ENCODE measurements around the gene BRSK2.

The BRSK2 gene

GRCh38 chr11:1382429-1382828, 7.3 kb upstream of the BRSK2 start:
- H3K27me3 Mint-ChIP-seq: peaks cover 36% of the 10 kb centered on the region
- no peaks in the 10 kb centered on the region for H3K36me3 Mint-ChIP-seq
- CTCF ChIA-PET: no interaction called here
- peak overlapping the region; percentile 70 for H3K4me3 Mint-ChIP-seq
- no peak for DNase-seq
- peaks cover 17% of the 10 kb centered on the region for H3K4me1 Mint-ChIP-seq
- H3K27ac Mint-ChIP-seq: no peak overlapping the region
- no peaks in the 10 kb centered on the region for H3K9me3 Mint-ChIP-seq

- H3K36me3 Mint-ChIP-seq: no peaks in the 10 kb centered on the region
- peak overlapping the region; percentile 62 for H3K27ac Mint-ChIP-seq
- peaks cover 42% of the 10 kb centered on the region for H3K27me3 Mint-ChIP-seq
- CTCF ChIA-PET: no interaction called here
- peak; percentile 83 for DNase-seq
- H3K9me3 Mint-ChIP-seq: no peaks in the 10 kb centered on the region
- H3K4me3 Mint-ChIP-seq: peak overlapping the region; percentile 70
- peaks cover 20% of the 10 kb centered on the region for H3K4me1 Mint-ChIP-seq
Measured at GRCh38 chr11:1382831-1383607, 6.7 kb upstream of the BRSK2 start.

- CTCF ChIA-PET: no interaction called here
- no peaks in the 10 kb centered on the region for H3K36me3 Mint-ChIP-seq
- no peaks in the 10 kb centered on the region for H3K9me3 Mint-ChIP-seq
- H3K27me3 Mint-ChIP-seq: peaks cover 56% of the 10 kb centered on the region
- peaks cover 20% of the 10 kb centered on the region for H3K4me1 Mint-ChIP-seq
- no peak overlapping the region for H3K27ac Mint-ChIP-seq
- no peak overlapping the region for H3K4me3 Mint-ChIP-seq
- DNase-seq: no peak
Measured at GRCh38 chr11:1384199-1384970, 5.3 kb upstream of the BRSK2 start.

- H3K4me1 Mint-ChIP-seq: peaks cover 21% of the 10 kb centered on the region
- CTCF ChIA-PET: interaction anchor here (0.6 kb wide), 1 partner anchor 110 kb away, joined by 3 read pairs; no protein-coding TSS in a partner anchor
- no peak for DNase-seq
- no peaks in the 10 kb centered on the region for H3K36me3 Mint-ChIP-seq
- peak overlapping the region; percentile 48 for H3K4me3 Mint-ChIP-seq
- no peak overlapping the region for H3K27ac Mint-ChIP-seq
- H3K9me3 Mint-ChIP-seq: no peaks in the 10 kb centered on the region
- peaks cover 66% of the 10 kb centered on the region for H3K27me3 Mint-ChIP-seq
Measured at GRCh38 chr11:1387521-1387920, 2.2 kb upstream of the BRSK2 start.

- Mint-ChIP-seq H3K27ac (no peak overlapping the region), H3K4me1 (peaks cover 17% of the 10 kb centered on the region), H3K4me3 (peak overlapping the region; percentile 48), H3K9me3 (no peaks in the 10 kb centered on the region), H3K36me3 (no peaks in the 10 kb centered on the region), H3K27me3 (peaks cover 70% of the 10 kb centered on the region)
- CTCF ChIA-PET: no interaction called here
- DNase-seq: no peak
Measured at GRCh38 chr11:1387961-1388762, 1.6 kb upstream of the BRSK2 start.

GRCh38 chr11:1388763-1389102, 1.0 kb upstream of the BRSK2 start:
- H3K27ac Mint-ChIP-seq: no peak overlapping the region
- peaks cover 13% of the 10 kb centered on the region for H3K4me1 Mint-ChIP-seq
- no peak for DNase-seq
- H3K9me3 Mint-ChIP-seq: no peaks in the 10 kb centered on the region
- H3K27me3 Mint-ChIP-seq: peaks cover 74% of the 10 kb centered on the region
- H3K36me3 Mint-ChIP-seq: no peaks in the 10 kb centered on the region
- CTCF ChIA-PET: no interaction called here
- peak overlapping the region; percentile 40 for H3K4me3 Mint-ChIP-seq

- DNase-seq: peak; percentile 97
- H3K27me3 Mint-ChIP-seq: peaks cover 73% of the 10 kb centered on the region
- no peaks in the 10 kb centered on the region for H3K36me3 Mint-ChIP-seq
- H3K4me1 Mint-ChIP-seq: peaks cover 13% of the 10 kb centered on the region
- H3K27ac Mint-ChIP-seq: no peak overlapping the region
- H3K9me3 Mint-ChIP-seq: no peaks in the 10 kb centered on the region
- CTCF ChIA-PET: no interaction called here
- peak overlapping the region; percentile 40 for H3K4me3 Mint-ChIP-seq
Measured at GRCh38 chr11:1389103-1389931, 417 bp upstream of the BRSK2 start.

- DNase-seq: no peak
- peaks cover 60% of the 10 kb centered on the region for H3K27me3 Mint-ChIP-seq
- no peak overlapping the region for H3K27ac Mint-ChIP-seq
- H3K4me1 Mint-ChIP-seq: peaks cover 8% of the 10 kb centered on the region
- no peaks in the 10 kb centered on the region for H3K9me3 Mint-ChIP-seq
- H3K36me3 Mint-ChIP-seq: no peaks in the 10 kb centered on the region
- H3K4me3 Mint-ChIP-seq: no peak overlapping the region
- CTCF ChIA-PET: no interaction called here
Measured at GRCh38 chr11:1390569-1391164, 933 bp downstream of the BRSK2 start.

- H3K9me3 Mint-ChIP-seq: no peaks in the 10 kb centered on the region
- H3K27me3 Mint-ChIP-seq: peaks cover 60% of the 10 kb centered on the region
- no peaks in the 10 kb centered on the region for H3K36me3 Mint-ChIP-seq
- H3K4me1 Mint-ChIP-seq: peaks cover 8% of the 10 kb centered on the region
- no peak overlapping the region for H3K27ac Mint-ChIP-seq
- CTCF ChIA-PET: no interaction called here
- no peak for DNase-seq
- H3K4me3 Mint-ChIP-seq: no peak overlapping the region
Measured at GRCh38 chr11:1391165-1392075, 1.7 kb downstream of the BRSK2 start.

GRCh38 chr11:1392111-1392510, 2.4 kb downstream of the BRSK2 start:
- H3K4me1 Mint-ChIP-seq: peaks cover 8% of the 10 kb centered on the region
- peaks cover 56% of the 10 kb centered on the region for H3K27me3 Mint-ChIP-seq
- H3K27ac Mint-ChIP-seq: no peak overlapping the region
- no peaks in the 10 kb centered on the region for H3K9me3 Mint-ChIP-seq
- no peak for DNase-seq
- no peak overlapping the region for H3K4me3 Mint-ChIP-seq
- H3K36me3 Mint-ChIP-seq: no peaks in the 10 kb centered on the region
- CTCF ChIA-PET: interaction anchor here (0.8 to 0.9 kb wide), 2 partner anchors 10 to 183 kb away, joined by 3 read pairs; no protein-coding TSS in a partner anchor

- CTCF ChIA-PET: interaction anchor here (0.8 to 0.9 kb wide), 2 partner anchors 10 to 182 kb away, joined by 3 read pairs; no protein-coding TSS in a partner anchor
Measured at GRCh38 chr11:1392561-1392960, 2.8 kb downstream of the BRSK2 start.

GRCh38 chr11:1393038-1393710, 3.4 kb downstream of the BRSK2 start:
- Mint-ChIP-seq H3K27ac (no peak overlapping the region), H3K4me1 (peaks cover 2% of the 10 kb centered on the region), H3K9me3 (no peaks in the 10 kb centered on the region), H3K4me3 (no peak overlapping the region), H3K27me3 (peaks cover 46% of the 10 kb centered on the region), H3K36me3 (no peaks in the 10 kb centered on the region)
- CTCF ChIA-PET: interaction anchor here (0.8 to 0.9 kb wide), 2 partner anchors 9 to 182 kb away, joined by 3 read pairs; no protein-coding TSS in a partner anchor
- no peak for DNase-seq

More at GRCh38 chr11:1392561-1392960, 2.8 kb downstream of the BRSK2 start:
- H3K4me3 Mint-ChIP-seq: no peak overlapping the region
- H3K4me1 Mint-ChIP-seq: peaks cover 5% of the 10 kb centered on the region
- H3K27me3 Mint-ChIP-seq: peaks cover 52% of the 10 kb centered on the region
- H3K9me3 Mint-ChIP-seq: no peaks in the 10 kb centered on the region
- no peaks in the 10 kb centered on the region for H3K36me3 Mint-ChIP-seq
- no peak overlapping the region for H3K27ac Mint-ChIP-seq
- no peak for DNase-seq
